RPMI7951 (cell line): ENCODE results near the gene GRID2. TPM values are rescaled to one million over a fixed set of nuclear protein-coding genes. Genes with fewer than 3 reads are reported as not detected.

ENCODE experiments used
- DNase-seq: peaks from one replicate; pipeline ENCODE4 v3.0.0-alpha.2; 2012; ENCODE audit warnings: low read depth
- total RNA-seq: library from RNA; depleted of rRNA; stranded (reverse); fragments of >200 nt; shearing (Covaris generic); gene quantifications from 2 replicates; pipeline ENCODE4 v1.2.3, GENCODE V29; 2014

Gene GRID2
- total RNA-seq, 1 experiment from 2014 or later: 0.12 TPM

GRCh38 chr4:93748373-93749291, 1444.9 kb downstream of the GRID2 start:
- no peak for DNase-seq

- no peak for DNase-seq
These were observed 1445.6 kb downstream of the GRID2 start for GRCh38 chr4:93749292-93749761.

- DNase-seq: no peak
These were observed 1447.6 kb downstream of the GRID2 start for GRCh38 chr4:93751411-93751810.

GRCh38 chr4:93756101-93756500, 1452.3 kb downstream of the GRID2 start:
- DNase-seq: no peak

GRCh38 chr4:93759506-93759905, 1455.7 kb downstream of the GRID2 start:
- no peak for DNase-seq

- no peak for DNase-seq
These were observed 1456.5 kb downstream of the GRID2 start for GRCh38 chr4:93760284-93760683.

- no peak for DNase-seq
These were observed 1457.5 kb downstream of the GRID2 start for GRCh38 chr4:93761286-93761685.

GRCh38 chr4:93764639-93765246, 1461.0 kb downstream of the GRID2 start:
- DNase-seq: peak; percentile 23

GRCh38 chr4:93767917-93768316, 1464.2 kb downstream of the GRID2 start:
- no peak for DNase-seq

GRCh38 chr4:93770201-93770600, 1466.4 kb downstream of the GRID2 start:
- no peak for DNase-seq

- DNase-seq: peak; percentile 1
These were observed 1468.1 kb downstream of the GRID2 start for GRCh38 chr4:93771640-93772411.

- DNase-seq: no peak
These were observed 1469.1 kb downstream of the GRID2 start for GRCh38 chr4:93772858-93773257.

GRCh38 chr4:93775551-93775950, 1471.8 kb downstream of the GRID2 start:
- no peak for DNase-seq

- peak; percentile 8 for DNase-seq
These were observed 1472.8 kb downstream of the GRID2 start for GRCh38 chr4:93776386-93777080.

- DNase-seq: no peak
These were observed 1473.3 kb downstream of the GRID2 start for GRCh38 chr4:93777081-93777460.

- no peak for DNase-seq
These were observed 1475.5 kb downstream of the GRID2 start for GRCh38 chr4:93779228-93779627.

GRCh38 chr4:93780080-93780479, 1476.3 kb downstream of the GRID2 start:
- no peak for DNase-seq

GRCh38 chr4:93781198-93781597, 1477.4 kb downstream of the GRID2 start:
- no peak for DNase-seq

GRCh38 chr4:93786149-93786548, 1482.4 kb downstream of the GRID2 start:
- DNase-seq: no peak

GRCh38 chr4:93788712-93789111, 1484.9 kb downstream of the GRID2 start:
- DNase-seq: peak; percentile 2

GRCh38 chr4:93791570-93792195, 1487.9 kb downstream of the GRID2 start:
- peak; percentile 19 for DNase-seq
